Measurements from ENCODE around the gene SLC25A12.
"Not testable (repeated sequence)": the region's sequence is repeated elsewhere in the genome, so short reads cannot be mapped to it uniquely, and the experiment has no call there.

- not testable (repeated sequence) for TF ChIP-seq POLR2AphosphoS5 (IDR thresholded peaks at IDR 0.05; ENCODE audit: borderline replicate concordance, low read depth, low read length); EZH2 (IDR thresholded peaks at IDR 0.05); FOXP2 (optimal IDR thresholded peaks at IDR 0.05; ENCODE audit: control extremely low read depth, extremely low read length, insufficient read depth)
Measured at GRCh38 chr2:171808885-171809284, 85.2 kb downstream of the SLC25A12 start.

Data from SK-N-MC (cell line).